Uterus (tissue), 4 donors: Measurements from ENCODE around the gene TPRG1. TPM values are rescaled to one million over a fixed set of nuclear protein-coding genes. Genes with fewer than 3 reads are reported as not detected.

ENCODE experiments used
- DNase-seq, 2 donors: peaks; one replicate each; pipeline ENCODE4 v3.0.0-alpha.2; 2019 to 2020
- H3K27ac ChIP-seq, 2 donors: fragments of 200-600 bp; sonication (generic); 1 replicate in 1 of 2; 2 replicates in 1 of 2; pipeline ENCODE4 v1.5.1; 2016 to 2018
- H3K27me3 ChIP-seq, 2 donors: fragments of 200-600 bp; sonication (generic); one replicate each; pipeline ENCODE4 v1.5.1; 2018 to 2019; ENCODE audit warnings: control low read depth in 1 of 2
- H3K36me3 ChIP-seq, 2 donors: fragments of 200-600 bp; sonication (generic); one replicate each; pipeline ENCODE4 v1.5.1; 2019; ENCODE audit warnings: control low read depth in 1 of 2
- H3K4me1 ChIP-seq, 2 donors: fragments of 200-600 bp; sonication (generic); one replicate each; pipeline ENCODE4 v1.5.1; 2018 to 2019; ENCODE audit warnings: control low read depth in 1 of 2
- H3K4me3 ChIP-seq, 2 donors: fragments of 200-600 bp; sonication (generic); 1 replicate in 1 of 2; 2 replicates in 1 of 2; pipeline ENCODE4 v1.5.1; 2018 to 2019; ENCODE audit warnings: mild to moderate bottlenecking in 1 of 2
- H3K9me3 ChIP-seq, 2 donors: fragments of 200-600 bp; sonication (generic); one replicate each; pipeline ENCODE4 v1.5.1; 2019; ENCODE audit warnings: control low read depth in 1 of 2
- POLR2A ChIP-seq, 2 donors: fragments of 450-650 bp; IDR thresholded peaks; one replicate each; pipeline ENCODE4 v1.6.1; 2016; ENCODE audit warnings: antibody characterized with exemption in 2 of 2, mild to moderate bottlenecking in 1 of 2, moderate library complexity in 1 of 2
- intact Hi-C: fragments of 100-400 bp; cut with DNase I; formaldehyde crosslinking; loops from one replicate; pipeline ENCODE4 v1.15.1; 2023; ENCODE audit warnings: low total_unique reads
- total RNA-seq, 4 donors: library from RNA; depleted of rRNA in 3 of 4; stranded (reverse); fragments of >200 nt in 3 of 4; gene quantifications; one replicate each; pipeline versions ENCODE4 v1.1.0 to v1.2.4, GENCODE V29; 2014 to 2023
- TF ChIP-seq, protein P1 (sequence below), 4 experiments: fragments of 200-600 bp in 2 of 4; fragments of 450-650 bp in 2 of 4; sonication (generic) in 2 of 4; IDR thresholded peaks; one replicate each; pipeline ENCODE4 v1.5.1; 2016 to 2019; ENCODE audit warnings: antibody characterized with exemption in 4 of 4, mild to moderate bottlenecking in 2 of 4, moderate library complexity in 1 of 4
- donor health status: DM: yes; HTN: yes; CAD: no.

TPRG1 gene
- total RNA-seq, 4 donors from 2014 or later: 7.7 to 29.4 (median 8.3) TPM

DNA sequence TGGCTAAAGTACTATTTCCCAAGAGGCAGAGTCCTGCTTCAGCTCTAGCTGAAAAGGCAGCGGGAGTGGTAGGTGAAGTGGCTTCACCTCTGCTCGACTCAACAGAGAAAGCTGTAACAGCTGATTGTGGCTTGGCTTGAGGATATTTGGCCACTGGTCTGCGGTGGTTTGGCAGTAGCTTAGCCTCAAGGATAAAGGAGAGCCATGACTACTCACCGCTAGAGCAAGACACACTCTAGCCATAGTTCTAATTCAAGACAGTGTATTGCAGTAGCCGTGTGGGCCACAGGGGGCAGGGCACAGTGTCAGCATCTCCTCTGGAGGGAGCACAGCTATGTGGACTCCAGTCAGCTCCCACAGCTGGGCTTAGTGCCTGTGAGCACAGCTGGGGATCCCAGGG is 23.5 kb downstream of the TPRG1 start:
- intact Hi-C loops: no loop called here
- Histone ChIP-seq H3K27me3 (no peaks in the 10 kb centered on the region), H3K4me1 (no peaks in the 10 kb centered on the region), H3K4me3 (no peak overlapping the region), H3K9me3 (peaks cover 0 to 4% of the 10 kb centered on the region in 2 donors), H3K27ac (no peak overlapping the region), H3K36me3 (no peaks in the 10 kb centered on the region)
- TF ChIP-seq, protein P1, sequence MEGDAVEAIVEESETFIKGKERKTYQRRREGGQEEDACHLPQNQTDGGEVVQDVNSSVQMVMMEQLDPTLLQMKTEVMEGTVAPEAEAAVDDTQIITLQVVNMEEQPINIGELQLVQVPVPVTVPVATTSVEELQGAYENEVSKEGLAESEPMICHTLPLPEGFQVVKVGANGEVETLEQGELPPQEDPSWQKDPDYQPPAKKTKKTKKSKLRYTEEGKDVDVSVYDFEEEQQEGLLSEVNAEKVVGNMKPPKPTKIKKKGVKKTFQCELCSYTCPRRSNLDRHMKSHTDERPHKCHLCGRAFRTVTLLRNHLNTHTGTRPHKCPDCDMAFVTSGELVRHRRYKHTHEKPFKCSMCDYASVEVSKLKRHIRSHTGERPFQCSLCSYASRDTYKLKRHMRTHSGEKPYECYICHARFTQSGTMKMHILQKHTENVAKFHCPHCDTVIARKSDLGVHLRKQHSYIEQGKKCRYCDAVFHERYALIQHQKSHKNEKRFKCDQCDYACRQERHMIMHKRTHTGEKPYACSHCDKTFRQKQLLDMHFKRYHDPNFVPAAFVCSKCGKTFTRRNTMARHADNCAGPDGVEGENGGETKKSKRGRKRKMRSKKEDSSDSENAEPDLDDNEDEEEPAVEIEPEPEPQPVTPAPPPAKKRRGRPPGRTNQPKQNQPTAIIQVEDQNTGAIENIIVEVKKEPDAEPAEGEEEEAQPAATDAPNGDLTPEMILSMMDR (IDR thresholded peaks at IDR 0.05): no peak
- no peak for TF ChIP-seq POLR2A (IDR thresholded peaks at IDR 0.05)
- DNase-seq: no peak

- H3K4me3 ChIP-seq: no peak overlapping the region
- no peaks in the 10 kb centered on the region for H3K36me3 ChIP-seq
- H3K27ac ChIP-seq: no peak overlapping the region
- DNase-seq: no peak
- no peaks in the 10 kb centered on the region for H3K4me1 ChIP-seq
- no peaks in the 10 kb centered on the region for H3K27me3 ChIP-seq
- intact Hi-C loops: no loop called here
- no peaks in the 10 kb centered on the region for H3K9me3 ChIP-seq
- TF ChIP-seq, protein P1 (IDR thresholded peaks at IDR 0.05): no peak
- TF ChIP-seq POLR2A (IDR thresholded peaks at IDR 0.05): no peak
These were observed 30.3 kb downstream of the TPRG1 start for GRCh38 chr3:189202106-189202505.

DNA sequence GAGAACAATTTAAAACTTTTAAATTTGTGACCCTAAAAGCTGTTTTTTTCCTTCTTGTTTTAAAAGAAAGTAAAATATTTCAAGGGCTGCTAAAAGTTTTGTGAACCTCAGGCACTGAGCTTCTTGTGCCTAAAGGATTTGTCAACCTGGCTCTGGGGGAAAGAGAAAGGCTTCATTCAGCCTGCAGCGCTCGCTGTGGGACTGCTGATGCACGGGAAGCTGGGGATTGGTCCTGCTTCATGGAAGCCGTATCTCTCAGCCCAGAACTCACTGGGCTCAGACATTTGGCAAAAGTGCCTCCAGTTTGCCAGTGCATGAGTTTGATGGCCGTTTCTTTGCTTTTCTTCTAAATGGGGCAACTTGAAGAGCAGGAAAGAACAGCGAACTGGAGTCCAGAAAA is 30.8 kb downstream of the TPRG1 start:
- Histone ChIP-seq H3K36me3 (no peaks in the 10 kb centered on the region), H3K4me3 (no peak overlapping the region), H3K9me3 (no peaks in the 10 kb centered on the region), H3K4me1 (no peaks in the 10 kb centered on the region), H3K27me3 (no peaks in the 10 kb centered on the region), H3K27ac (no peak overlapping the region)
- intact Hi-C loops: no loop called here
- TF ChIP-seq POLR2A (IDR thresholded peaks at IDR 0.05): no peak
- TF ChIP-seq, protein P1 (IDR thresholded peaks at IDR 0.05): no peak
- DNase-seq: no peak

GRCh38 chr3:189204167-189204866 is 32.5 kb downstream of the TPRG1 start:
- no peaks in the 10 kb centered on the region for H3K9me3 ChIP-seq
- no peak overlapping the region for H3K27ac ChIP-seq
- H3K4me3 ChIP-seq: no peak overlapping the region
- TF ChIP-seq, protein P1 (IDR thresholded peaks at IDR 0.05): no peak
- TF ChIP-seq POLR2A (IDR thresholded peaks at IDR 0.05): no peak
- H3K36me3 ChIP-seq: no peaks in the 10 kb centered on the region
- intact Hi-C loops: no loop called here
- H3K4me1 ChIP-seq: no peaks in the 10 kb centered on the region
- no peaks in the 10 kb centered on the region for H3K27me3 ChIP-seq
- no peak for DNase-seq

DNA sequence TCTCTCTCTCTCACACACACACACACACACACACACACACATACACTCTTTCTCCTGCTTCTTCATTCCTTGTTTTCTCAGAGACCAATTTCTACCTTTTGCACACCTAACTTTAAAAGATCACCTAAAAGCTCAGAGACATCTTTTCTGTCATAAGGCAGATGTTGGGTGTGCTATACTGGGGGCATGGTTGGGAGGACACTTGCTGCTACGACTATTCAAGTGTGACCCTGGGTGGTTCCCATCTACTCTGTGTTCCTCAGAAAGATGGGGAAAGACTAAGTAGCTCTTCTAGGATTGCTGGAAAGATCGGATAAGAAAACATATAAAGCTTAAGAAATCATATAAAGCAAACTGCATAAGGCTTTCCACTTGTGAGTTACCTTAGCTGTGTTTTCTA is 33.2 kb downstream of the TPRG1 start:
- H3K36me3 ChIP-seq: no peaks in the 10 kb centered on the region
- TF ChIP-seq POLR2A (IDR thresholded peaks at IDR 0.05): no peak
- TF ChIP-seq, protein P1 (IDR thresholded peaks at IDR 0.05): no peak
- H3K27ac ChIP-seq: no peak overlapping the region
- no peak for DNase-seq
- H3K4me1 ChIP-seq: no peaks in the 10 kb centered on the region
- intact Hi-C loops: no loop called here
- H3K27me3 ChIP-seq: no peaks in the 10 kb centered on the region
- no peaks in the 10 kb centered on the region for H3K9me3 ChIP-seq
- H3K4me3 ChIP-seq: no peak overlapping the region
